Measurements from ENCODE around the gene NEK10. TPM values are rescaled to one million over a fixed set of nuclear protein-coding genes. Genes with fewer than 3 reads are reported as not detected.
A peak's percentile ranks its signal among the peaks of the same experiment; 100 is the strongest.

NEK10 gene
- total RNA-seq, 1 experiment from 2014 or later, result 1.7 TPM

GRCh38 chr3:27326202-27326601 is 43.0 kb downstream of the NEK10 start:
- no peaks in the 10 kb centered on the region for H4K20me1 ChIP-seq (ENCODE audit: low read length)
- no peaks in the 10 kb centered on the region for H3K36me3 ChIP-seq (ENCODE audit: low read depth, low read length)
- ChIA-PET POLR2A (ENCODE audit: unreplicated experiment) (no interaction called here), CTCF (no interaction called here)
- no peak overlapping the region for H2AFZ ChIP-seq (ENCODE audit: low read length)
- H3K9me3 ChIP-seq (ENCODE audit: low read length), result no peaks in the 10 kb centered on the region
- H3K79me2 ChIP-seq (ENCODE audit: low read length), result no peaks in the 10 kb centered on the region
- H3K27ac ChIP-seq (ENCODE audit: low read length), result peak overlapping the region; percentile 46
- H3K4me1 ChIP-seq (ENCODE audit: insufficient read depth, low read length), result peaks cover 21% of the 10 kb centered on the region
- H3K9ac ChIP-seq (ENCODE audit: low read length), result no peak overlapping the region
- H3K4me2 ChIP-seq (ENCODE audit: low read length), result peak overlapping the region; percentile 67
- peak; percentile 61 for DNase-seq
- no peak overlapping the region for H3K4me3 ChIP-seq (ENCODE audit: low read length)
- no peaks in the 10 kb centered on the region for H3K27me3 ChIP-seq (ENCODE audit: low read length)
- TF ChIP-seq EZH2phosphoT487 (IDR thresholded peaks at IDR 0.05; ENCODE audit: borderline replicate concordance, low read length), result no peak
- TF ChIP-seq CTCF (conservative IDR thresholded peaks at IDR 0.05; ENCODE audit: low read depth, low read length), result no peak
- TF ChIP-seq EZH2 (IDR thresholded peaks at IDR 0.05; ENCODE audit: low read length, unreplicated experiment), result no peak
- intact Hi-C loops (cut with micrococcal nuclease), result no loop called here
- ATAC-seq, result peak; percentile 46
- BruUV-seq (replicated peaks), result no TSS peak
- H3K9me2 ChIP-seq (replicated peaks; ENCODE audit: low read length), result no peaks in the 10 kb centered on the region
- no peaks in the 10 kb centered on the region for H3F3A ChIP-seq (ENCODE audit: low read length, unreplicated experiment)

GRCh38 chr3:27325419-27325818 is 43.8 kb downstream of the NEK10 start:
- no TSS peak for BruUV-seq (replicated peaks)
- DNase-seq, result no peak

More at GRCh38 chr3:27325419-27325818, 43.8 kb downstream of the NEK10 start:
- no peak for TF ChIP-seq EZH2 (IDR thresholded peaks at IDR 0.05; ENCODE audit: low read length, unreplicated experiment)
- peak; percentile 40 for TF ChIP-seq CTCF (conservative IDR thresholded peaks at IDR 0.05; ENCODE audit: low read depth, low read length)
- peak overlapping the region; percentile 67; the same call in 1 of the 2 replicates for H3K4me2 ChIP-seq (ENCODE audit: low read length)
- ChIA-PET CTCF (no interaction called here), POLR2A (ENCODE audit: unreplicated experiment) (no interaction called here)
- no peak overlapping the region for H2AFZ ChIP-seq (ENCODE audit: low read length)
- H3K36me3 ChIP-seq (ENCODE audit: low read depth, low read length), result no peaks in the 10 kb centered on the region
- H3K4me3 ChIP-seq (ENCODE audit: low read length), result no peak overlapping the region
- no peaks in the 10 kb centered on the region for H3K9me2 ChIP-seq (replicated peaks; ENCODE audit: low read length)
- intact Hi-C loops (cut with micrococcal nuclease), result no loop called here
- H3K79me2 ChIP-seq (ENCODE audit: low read length), result no peaks in the 10 kb centered on the region
- ATAC-seq, result no peak
- no peak overlapping the region for H3K9ac ChIP-seq (ENCODE audit: low read length)
- no peaks in the 10 kb centered on the region for H3F3A ChIP-seq (ENCODE audit: low read length, unreplicated experiment)
- no peaks in the 10 kb centered on the region for H4K20me1 ChIP-seq (ENCODE audit: low read length)
- H3K27me3 ChIP-seq (ENCODE audit: low read length), result no peaks in the 10 kb centered on the region
- H3K27ac ChIP-seq (ENCODE audit: low read length), result no peak overlapping the region
- H3K9me3 ChIP-seq (ENCODE audit: low read length), result no peaks in the 10 kb centered on the region
- H3K4me1 ChIP-seq (ENCODE audit: insufficient read depth, low read length), result peaks cover 21% of the 10 kb centered on the region

Data from PC-3 (cell line).